GM19351 (cell line): ENCODE data around the gene BCL2.
A peak's percentile ranks its signal among the peaks of the same experiment; 100 is the strongest.

ENCODE experiments used
- ATAC-seq: cut with Tn5 transposase; IDR thresholded peaks from one replicate; pipeline ENCODE4 v1.9.1; 2021; ENCODE audit warnings: mild to moderate bottlenecking, moderate library complexity; ENCODE audit not compliant: unreplicated experiment

Gene BCL2

DNA sequence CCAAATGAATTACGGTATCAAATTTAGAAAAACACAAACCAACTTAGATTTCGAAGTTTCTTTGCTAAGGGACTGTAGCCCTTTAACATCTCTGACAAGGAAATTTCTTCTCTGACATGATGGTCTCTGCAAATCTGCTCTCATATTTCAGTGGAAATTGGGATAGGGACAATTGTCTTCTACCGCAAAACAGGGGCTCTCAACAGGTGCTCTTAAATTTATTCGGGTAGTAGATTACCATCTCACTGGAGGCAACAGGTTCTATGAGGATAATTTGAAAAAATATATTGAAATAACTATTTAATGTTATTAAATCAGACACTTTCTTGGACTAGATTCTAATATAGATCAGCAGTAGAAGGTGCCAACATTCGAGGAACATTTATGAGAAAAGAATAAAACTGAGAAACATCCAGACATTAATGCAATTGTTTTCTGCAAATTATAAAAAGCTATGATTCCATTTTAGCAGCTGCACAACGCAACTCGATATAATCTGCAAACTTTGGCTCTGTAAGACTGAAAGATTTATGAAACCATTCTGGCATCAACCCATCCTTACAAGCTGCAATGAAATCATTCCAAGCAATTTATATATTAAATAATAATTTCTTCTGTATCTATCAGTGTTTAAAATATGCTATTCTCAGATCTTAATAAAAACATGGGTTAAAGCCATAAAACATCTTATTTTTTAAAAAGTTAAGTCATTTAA is 10.0 kb upstream of the BCL2 start:
- ATAC-seq = no peak

DNA sequence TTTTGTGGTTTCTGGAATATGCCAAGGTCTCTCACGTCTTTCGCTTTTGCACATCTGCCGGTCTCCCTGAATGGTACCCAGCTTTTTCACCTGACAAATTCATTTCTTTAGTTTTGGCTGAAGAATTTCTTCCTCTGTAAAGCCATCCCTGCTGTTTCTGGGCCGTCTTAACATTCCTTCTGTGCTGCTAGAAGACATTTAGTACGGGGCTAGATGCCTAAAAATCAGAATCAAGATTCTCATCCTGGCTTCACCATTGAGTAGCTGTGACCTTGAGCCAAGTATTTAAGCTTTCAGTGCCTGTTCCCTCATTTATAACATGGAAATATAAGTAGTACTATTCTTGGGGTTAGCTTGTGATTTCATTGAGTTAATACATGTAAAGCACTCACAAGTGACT is 6.4 kb upstream of the BCL2 start:
- ATAC-seq = no peak

DNA sequence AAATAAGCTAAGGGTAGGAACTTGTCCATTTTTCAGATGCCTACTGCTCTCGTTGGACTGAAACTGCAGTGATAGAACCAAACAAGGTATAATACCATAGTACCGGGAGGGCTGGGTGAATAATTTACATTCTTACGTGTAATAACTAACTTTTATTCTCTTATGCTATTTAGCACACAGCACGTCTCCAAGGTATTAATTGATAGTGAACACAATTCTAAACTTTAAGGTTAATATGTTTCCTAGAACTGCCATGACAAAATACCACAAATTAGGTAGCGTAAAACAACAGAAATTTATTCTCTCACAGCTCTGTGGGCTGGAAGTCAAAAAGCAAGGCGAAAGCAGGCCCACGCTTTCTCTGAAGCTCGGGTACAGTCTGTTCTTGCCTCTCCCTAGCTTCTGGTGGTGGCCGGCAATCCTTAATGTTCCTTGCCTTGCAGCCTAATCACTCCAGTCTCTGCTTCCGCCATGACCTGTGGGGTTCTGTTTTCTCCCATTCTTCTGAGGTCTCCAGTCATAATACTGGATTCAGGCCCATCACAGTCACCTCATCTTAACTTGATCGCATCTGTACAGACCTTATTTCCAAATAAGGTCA is 5.6 kb upstream of the BCL2 start:
- ATAC-seq = no peak

DNA sequence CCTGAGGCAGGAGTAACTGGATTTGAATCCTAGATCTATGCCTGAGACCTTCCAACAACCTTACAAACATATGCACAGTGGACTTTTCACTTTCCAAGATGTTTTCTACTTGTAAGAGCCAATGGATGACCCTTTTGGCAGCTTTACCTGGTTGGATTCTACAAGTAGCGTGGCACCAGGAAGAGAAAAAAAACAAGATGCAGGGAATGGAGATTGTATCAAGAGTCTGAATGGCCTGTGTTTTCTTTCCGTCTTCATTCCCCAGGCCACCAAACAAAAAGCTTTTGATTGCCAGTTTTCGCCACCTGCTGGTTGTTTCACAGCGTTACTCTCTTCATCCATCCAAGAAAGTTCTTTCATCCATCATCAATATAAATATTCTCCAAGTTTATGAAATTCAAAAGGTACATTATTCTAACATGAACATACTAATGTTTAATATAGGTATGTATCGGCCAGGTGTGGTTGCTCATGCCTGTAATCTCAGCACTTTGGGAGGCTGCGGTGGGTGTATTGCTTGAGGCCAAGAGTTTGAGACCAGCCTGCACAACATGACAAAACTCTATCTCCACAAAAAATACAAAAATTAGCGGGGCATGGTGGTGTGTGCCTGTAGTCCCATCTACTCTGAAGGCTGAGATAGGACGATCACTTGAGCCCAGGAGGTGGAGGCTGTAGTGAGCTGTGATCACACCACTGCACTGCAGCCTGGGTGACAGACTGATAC is 3.5 kb upstream of the BCL2 start:
- ATAC-seq = no peak

DNA sequence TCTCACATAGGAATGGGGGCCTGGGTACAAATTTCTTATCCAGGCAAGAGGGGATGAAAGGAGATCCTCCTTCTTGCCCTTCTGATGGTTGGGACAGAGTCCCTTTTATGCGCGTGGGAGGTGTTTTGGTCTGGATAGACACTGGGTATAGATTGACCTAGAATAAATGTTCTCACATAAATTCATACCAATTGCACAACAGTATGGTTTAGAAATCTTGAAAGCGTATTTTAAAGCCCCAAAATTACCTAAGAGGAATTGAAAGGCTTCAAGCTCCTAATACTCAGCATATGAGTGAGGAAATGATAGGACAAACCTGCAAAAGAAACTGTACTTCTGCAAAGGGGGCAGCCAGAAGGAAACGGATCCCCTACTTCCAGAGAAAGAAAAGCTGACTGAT is 2.6 kb upstream of the BCL2 start:
- ATAC-seq = no peak

DNA sequence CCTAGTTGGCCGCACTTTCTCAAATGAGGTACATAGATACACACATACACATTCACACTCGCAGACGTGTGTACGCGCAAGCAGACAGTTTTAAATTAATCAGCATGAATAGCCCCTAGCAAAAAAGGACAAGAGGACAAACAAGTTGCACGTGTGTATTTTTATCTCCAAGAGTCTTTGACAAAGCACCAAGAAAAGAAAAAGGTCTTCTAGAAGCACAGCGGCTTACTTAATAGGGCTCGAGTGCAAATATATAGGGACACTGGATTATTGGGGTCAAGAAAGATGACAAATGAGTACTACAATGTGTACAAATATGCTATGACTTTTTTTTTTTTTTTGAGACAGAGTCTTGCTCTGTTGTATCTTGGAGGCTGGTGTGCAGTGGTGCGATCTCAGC is 1.7 kb upstream of the BCL2 start:
- ATAC-seq = no peak

DNA sequence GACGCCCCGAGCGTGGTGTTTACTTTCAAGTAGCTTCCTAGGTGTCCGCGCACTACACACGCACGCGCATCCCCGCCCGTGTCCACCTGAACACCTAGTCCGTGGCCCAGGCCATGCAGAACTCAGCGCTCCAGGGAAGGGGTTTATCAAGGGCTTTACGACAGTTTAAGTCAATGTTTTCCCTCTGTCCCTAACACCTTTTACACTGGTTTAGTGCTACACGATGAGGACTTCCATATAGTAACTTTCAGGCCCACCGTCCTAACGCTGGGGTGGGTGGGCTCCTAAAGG is 1.4 kb upstream of the BCL2 start:
- ATAC-seq = no peak

DNA sequence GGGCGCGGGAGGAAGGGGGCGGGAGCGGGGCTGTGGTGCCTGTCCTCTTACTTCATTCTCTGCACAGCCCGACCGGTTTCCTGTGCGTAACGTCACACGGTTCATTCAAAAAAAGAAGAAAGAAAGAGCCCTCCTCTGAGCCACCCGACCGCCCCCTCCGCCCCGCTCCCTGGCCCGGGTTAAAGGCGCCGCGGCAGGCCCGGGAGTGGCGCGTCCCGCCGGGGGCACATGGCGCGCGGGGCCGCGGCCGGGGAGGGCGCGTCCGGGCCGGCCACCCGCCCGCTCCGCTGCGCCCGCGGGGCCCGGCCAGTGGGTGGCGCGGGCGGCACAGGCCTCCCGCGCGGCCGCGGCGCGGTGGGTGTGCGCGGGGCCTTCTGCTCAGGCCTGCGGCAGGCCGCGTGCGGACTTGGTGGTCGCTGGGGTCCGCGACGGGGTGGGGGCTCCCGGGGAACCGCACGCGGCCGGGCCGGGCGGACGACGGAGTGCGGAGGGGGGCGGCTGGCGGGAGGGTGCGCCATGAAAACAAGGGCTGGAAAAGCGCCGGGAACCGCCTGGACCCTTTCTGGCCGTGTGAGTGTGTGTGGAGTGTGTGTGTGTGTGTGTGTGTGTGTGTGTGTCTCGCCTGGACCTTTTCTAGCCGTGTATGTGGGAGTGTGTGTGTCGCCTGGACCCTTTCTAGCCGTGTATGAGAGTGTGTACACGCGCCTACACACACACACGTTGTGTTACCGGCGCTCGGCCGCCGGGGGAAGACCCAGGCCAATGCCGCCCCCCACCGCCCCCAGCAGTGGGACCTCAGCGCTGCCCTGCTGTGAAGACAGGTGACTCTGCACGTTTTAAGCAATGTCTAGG is 780 bp upstream of the BCL2 start:
- peak; percentile 59 for ATAC-seq

DNA sequence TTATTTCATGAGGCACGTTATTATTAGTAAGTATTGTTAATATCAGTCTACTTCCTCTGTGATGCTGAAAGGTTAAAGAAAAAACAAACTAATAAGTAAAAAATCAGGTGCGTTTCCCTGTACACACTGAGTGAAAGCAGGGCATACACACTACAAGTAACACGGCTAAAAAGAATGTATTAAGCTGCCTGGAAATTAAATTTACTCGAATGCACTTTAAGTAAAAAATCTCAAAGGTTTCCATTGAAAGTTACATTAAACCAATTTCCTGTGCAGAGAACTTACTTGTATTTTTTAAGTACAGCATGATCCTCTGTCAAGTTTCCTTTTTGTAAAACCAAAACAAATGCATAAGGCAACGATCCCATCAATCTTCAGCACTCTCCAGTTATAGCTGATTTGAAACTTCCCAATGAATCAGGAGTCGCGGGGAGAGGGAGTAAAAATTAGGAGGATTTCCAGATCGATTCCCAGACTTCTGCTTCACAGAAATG is 633 bp downstream of the BCL2 start:
- ATAC-seq = no peak

DNA sequence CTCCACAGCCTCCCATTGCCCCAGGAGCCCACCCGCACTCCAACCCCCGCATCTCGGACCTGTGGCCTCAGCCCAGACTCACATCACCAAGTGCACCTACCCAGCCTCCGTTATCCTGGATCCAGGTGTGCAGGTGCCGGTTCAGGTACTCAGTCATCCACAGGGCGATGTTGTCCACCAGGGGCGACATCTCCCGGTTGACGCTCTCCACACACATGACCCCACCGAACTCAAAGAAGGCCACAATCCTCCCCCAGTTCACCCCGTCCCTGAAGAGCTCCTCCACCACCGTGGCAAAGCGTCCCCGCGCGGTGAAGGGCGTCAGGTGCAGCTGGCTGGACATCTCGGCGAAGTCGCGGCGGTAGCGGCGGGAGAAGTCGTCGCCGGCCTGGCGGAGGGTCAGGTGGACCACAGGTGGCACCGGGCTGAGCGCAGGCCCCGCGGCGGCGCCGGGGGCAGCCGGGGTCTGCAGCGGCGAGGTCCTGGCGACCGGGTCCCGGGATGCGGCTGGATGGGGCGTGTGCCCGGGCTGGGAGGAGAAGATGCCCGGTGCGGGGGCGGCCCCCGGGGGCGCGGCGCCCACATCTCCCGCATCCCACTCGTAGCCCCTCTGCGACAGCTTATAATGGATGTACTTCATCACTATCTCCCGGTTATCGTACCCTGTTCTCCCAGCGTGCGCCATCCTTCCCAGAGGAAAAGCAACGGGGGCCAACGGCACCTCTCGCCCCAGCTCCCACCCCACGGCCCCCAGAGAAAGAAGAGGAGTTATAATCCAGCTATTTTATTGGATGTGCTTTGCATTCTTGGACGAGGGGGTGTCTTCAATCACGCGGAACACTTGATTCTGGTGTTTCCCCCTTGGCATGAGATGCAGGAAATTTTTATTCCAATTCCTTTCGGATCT is 1.3 kb downstream of the BCL2 start:
- ATAC-seq = peak; percentile 49

DNA sequence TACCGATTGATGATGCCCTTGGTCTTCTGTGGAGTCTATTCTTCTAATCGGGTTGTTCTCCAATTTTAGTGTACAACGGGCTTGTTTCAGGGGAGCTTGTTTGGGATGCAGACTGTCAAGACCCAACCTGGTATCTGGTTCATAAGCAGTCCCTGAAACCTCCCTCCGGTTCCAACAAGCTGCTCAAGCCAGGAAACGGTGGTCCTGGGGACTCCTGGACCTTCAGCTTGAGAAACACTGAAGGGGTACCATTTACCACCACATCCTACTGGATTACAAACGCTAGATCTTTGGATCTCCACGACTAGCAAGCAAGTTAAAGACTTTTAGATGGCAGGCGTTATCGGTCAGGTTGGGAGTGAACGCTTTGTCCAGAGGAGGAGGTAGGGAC is 2.0 kb downstream of the BCL2 start:
- no peak for ATAC-seq

DNA sequence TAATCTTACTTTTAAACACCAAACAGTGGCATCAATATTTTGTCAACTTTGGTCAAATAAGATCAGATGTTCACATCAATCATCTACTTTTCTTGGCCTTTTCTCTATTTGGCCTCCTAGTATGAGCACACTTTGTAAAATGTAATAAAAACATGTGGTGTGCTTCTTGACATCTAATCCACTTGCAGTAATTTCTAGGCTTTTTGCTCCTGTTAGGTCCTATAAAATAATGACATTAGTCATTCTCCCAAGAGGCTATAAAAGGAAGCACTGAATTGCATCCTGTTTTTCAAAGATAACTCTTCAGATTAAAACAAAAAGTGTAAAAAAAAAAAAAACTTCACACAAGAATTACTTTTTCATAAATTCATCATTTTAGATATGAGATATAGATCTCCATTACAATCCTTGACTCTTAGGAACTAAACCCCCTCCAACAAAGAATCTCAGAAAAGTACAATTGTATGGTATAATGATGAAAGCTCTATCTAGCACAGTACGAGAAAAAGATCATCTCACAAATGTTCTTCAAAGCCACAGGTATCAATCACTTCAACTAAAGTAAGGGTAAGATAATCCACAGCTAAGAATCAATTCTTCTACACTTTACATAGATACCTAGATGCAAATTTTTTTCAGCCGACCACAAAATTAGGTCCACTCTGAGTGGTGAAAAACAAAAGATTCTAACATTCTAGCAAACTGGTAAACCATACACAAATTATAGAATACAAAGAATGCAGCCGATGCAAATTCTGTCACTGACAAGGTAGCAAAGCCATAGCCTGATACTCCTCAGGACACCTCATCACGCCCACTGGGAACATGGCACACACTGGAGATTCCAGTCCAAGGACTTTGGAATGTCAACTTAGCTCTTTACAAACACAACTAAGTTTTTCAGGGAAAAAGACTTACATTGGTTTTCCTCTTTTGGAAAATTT is 2.7 kb downstream of the BCL2 start:
- no peak for ATAC-seq

DNA sequence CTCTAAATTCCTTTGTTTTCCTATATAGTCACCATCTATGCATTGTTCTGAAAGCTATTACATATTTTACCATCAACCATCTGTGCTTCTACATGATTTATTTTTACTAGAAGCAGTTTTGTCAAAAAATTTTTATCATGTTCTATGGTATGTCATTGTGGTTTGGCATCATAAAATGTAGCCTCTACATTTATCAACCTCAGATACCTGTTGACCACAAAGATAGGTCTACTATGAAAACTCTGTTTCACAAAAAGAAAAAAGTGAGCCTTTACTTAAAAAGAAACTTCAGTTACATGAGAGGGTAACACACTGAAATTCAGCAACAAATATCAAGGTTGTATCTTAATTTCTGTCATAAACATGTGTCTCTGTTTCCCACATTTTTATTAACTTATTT is 3.7 kb downstream of the BCL2 start:
- ATAC-seq = no peak

DNA sequence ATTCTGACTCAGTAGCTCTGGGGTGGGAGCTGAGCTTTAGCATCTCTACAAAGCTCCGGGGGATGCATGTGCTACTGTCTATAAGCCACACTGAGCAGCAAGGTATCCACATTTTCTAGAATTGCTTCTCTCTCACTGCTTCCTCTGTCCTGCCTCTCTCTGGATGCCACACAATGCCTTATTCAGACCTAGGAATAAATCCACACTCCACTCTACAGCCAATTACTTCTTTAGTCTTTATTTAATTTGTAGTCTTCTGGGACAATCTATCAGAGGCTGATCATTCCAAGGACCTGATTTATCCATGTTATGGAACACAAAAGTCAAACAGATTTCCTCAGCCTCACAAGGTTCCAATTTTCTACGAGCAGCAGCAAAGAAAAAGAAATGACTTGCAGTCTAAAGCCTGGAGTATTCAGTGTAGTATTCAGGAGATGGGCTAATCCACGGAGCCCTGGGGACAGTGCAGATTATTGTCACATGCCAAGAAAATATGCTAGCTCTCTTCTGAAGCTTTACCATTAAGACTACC is 4.4 kb downstream of the BCL2 start:
- ATAC-seq = no peak

DNA sequence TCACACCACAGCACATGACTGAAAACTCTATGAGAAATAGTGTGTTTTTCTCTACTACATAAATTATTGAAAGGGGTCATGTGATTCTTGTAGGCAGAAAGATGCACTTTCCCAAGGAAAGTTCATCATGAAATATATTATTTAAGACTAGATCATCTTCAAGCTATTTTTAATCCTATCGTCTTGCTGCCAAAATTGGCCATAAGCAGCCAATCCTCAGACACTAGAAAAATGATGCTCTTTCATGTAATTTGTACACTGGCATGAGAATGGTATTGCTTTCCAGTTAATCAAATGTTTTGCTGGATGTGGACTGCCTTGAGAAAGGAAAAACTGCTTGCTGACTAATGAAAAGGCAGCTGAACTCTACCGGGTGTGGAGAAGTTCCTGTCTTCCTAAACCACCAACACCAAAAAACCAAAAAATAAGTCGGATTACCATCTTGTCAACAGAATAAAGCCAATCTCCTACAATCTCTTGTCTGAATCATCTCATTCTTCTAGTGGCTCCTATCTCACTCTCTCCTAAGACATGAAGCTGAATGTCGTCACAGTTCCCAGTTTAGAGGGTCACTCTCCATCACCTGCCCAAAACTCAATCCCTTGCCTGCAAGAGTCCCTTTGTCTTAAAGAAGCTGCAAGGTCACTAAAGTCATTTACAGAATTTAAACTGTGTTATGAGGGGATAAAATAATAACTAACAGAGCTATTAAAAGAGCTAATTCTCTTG is 5.3 kb downstream of the BCL2 start:
- no peak for ATAC-seq

DNA sequence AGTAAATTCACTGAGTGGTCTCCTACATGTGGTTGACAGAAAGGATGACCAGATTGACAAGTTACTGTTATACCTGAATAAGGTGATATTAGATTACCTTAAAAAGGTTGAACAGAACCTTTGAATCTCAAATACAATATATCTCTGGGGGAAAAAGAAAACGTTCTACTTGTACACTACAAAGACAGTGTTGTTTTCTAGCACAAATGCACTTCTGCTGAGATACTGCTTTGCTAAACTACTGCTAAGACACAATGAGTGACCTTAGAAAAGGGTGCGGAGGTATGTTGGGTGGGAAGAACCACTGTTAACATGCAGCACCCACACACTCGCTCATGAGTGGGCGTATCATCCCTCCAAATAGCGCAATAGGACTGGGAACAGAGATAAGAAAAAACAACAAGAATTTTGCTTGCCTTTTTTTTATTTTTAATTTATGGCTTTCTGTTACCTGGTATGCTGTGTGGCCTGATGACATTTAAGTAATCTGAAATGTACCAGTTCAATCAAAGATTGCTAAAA is 6.1 kb downstream of the BCL2 start:
- ATAC-seq = no peak

DNA sequence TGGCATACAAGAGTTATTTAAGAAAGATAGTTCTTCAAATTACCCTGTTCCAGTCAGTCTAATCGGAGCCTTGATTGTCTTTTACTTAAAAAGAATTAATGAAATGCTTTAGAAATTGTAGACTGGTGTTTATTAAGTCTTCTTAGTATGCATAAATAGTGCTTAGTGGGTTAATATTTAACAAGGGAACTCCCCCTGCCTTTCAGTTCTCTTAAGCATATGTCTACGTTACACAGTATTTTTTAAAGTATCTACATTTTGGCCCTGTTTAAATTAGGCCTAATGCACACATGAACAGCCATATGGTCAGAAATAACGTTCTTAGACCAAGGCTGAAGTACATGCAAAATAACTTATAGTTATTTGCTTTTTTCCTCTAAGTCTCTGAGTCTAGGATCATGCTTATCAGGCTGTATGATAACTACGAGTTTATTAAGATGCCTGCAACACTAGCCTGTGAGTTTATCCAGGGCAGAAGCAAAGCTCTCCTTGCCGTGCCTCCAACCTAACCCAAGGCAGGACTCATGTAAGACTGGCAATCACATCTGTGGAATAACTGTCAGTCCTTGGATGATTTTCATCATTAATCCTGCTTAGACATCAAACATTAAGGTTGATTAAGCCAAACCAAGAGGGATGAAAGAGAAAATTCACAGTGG is 6.7 kb downstream of the BCL2 start:
- ATAC-seq = peak; percentile 31

DNA sequence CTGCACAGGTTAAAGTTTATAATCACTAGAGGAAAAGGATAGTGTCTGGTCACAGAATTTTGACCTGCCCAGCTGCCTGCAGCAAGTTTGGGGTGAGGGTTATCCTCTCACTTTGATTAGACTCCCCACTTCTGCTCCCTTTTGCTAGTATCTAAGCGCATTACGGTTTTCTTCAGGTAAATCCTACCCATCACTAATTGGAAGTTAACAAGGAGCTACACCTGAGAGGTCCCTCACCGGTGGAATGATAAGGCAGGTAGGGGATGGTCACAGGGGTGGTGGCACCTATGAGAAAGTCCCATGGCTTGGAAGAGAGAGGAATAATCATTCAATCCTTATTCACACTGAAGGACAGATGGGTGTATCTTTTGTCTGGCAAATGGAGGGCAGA is 7.6 kb downstream of the BCL2 start:
- ATAC-seq = peak; percentile 6
